HG03575 (cell line): ENCODE data around the gene WDR45.
A peak's percentile ranks its signal among the peaks of the same experiment; 100 is the strongest.
"Not testable (repeated sequence)": the region's sequence is repeated elsewhere in the genome, so short reads cannot be mapped to it uniquely, and the experiment has no call there.

Source experiments
- ATAC-seq: cut with Tn5 transposase; IDR thresholded peaks from one replicate; pipeline ENCODE4 v1.9.1; 2021; ENCODE audit not compliant: unreplicated experiment, insufficient number of reproducible peaks, low FRiP score; ENCODE audit errors: extremely low read depth

WDR45 gene

GRCh38 chrX:49079489-49080428 is at the start of gene WDR45:
WDR45 (minus strand) TSS chrX:49079887; CDS start chrX:49078095, 1,792 bp downstream.
- no peak for ATAC-seq

GRCh38 chrX:49129427-49129826 is 49.7 kb upstream of the WDR45 start:
- ATAC-seq: no peak

GRCh38 chrX:49127742-49128258 is 48.1 kb upstream of the WDR45 start:
- ATAC-seq: not testable (repeated sequence)

- no peak for ATAC-seq
These were observed 42.8 kb upstream of the WDR45 start for GRCh38 chrX:49122499-49122898.

- ATAC-seq: no peak
These were observed 40.4 kb upstream of the WDR45 start for GRCh38 chrX:49120091-49120490.

- ATAC-seq: no peak
These were observed 37.9 kb upstream of the WDR45 start for GRCh38 chrX:49117581-49117980.

GRCh38 chrX:49116716-49117115 is 37.0 kb upstream of the WDR45 start:
- no peak for ATAC-seq

- ATAC-seq: no peak
These were observed 36.4 kb upstream of the WDR45 start for GRCh38 chrX:49116076-49116475.

- no peak for ATAC-seq
These were observed 32.1 kb upstream of the WDR45 start for GRCh38 chrX:49111791-49112190.

GRCh38 chrX:49110417-49110816 is 30.7 kb upstream of the WDR45 start:
- ATAC-seq: no peak

- no peak for ATAC-seq
These were observed 29.0 kb upstream of the WDR45 start for GRCh38 chrX:49108641-49109040.

GRCh38 chrX:49106930-49107329 is 27.2 kb upstream of the WDR45 start:
- no peak for ATAC-seq

- ATAC-seq: no peak
These were observed 26.6 kb upstream of the WDR45 start for GRCh38 chrX:49106296-49106695.

GRCh38 chrX:49103637-49104036 is 23.9 kb upstream of the WDR45 start:
- ATAC-seq: no peak

- no peak for ATAC-seq
These were observed 22.5 kb upstream of the WDR45 start for GRCh38 chrX:49102190-49102589.

GRCh38 chrX:49101629-49101984 is 21.9 kb upstream of the WDR45 start:
- ATAC-seq: no peak

GRCh38 chrX:49100704-49101628 is 21.3 kb upstream of the WDR45 start:
- peak; percentile 47 for ATAC-seq

- ATAC-seq: no peak
These were observed 16.7 kb upstream of the WDR45 start for GRCh38 chrX:49096419-49096818.

- no peak for ATAC-seq
These were observed 9.9 kb upstream of the WDR45 start for GRCh38 chrX:49089553-49089952.
